ENCODE measurements around the gene PDZK1IP1.

GRCh38 chr1:47213230-47213963 lies 23.6 kb upstream of the PDZK1IP1 start:
- TF ChIP-seq CTCF (IDR thresholded peaks at IDR 0.05), result no peak
- no peak for TF ChIP-seq POLR2A (IDR thresholded peaks at IDR 0.05)
